NK-92 (cell line): Measurements from ENCODE around the gene MARCHF3.
"Not testable (repeated sequence)": the region's sequence is repeated elsewhere in the genome, so short reads cannot be mapped to it uniquely, and the experiment has no call there.

ENCODE experiments used
- DNase-seq: peaks from one replicate; lab custom pipeline; 2025; ENCODE audit not compliant: unreplicated experiment; lab: John Stamatoyannopoulos, UW

MARCHF3 gene

GRCh38 chr5:126852841-126853271, 177.5 kb downstream of the MARCHF3 start:
- no peak for DNase-seq

DNA sequence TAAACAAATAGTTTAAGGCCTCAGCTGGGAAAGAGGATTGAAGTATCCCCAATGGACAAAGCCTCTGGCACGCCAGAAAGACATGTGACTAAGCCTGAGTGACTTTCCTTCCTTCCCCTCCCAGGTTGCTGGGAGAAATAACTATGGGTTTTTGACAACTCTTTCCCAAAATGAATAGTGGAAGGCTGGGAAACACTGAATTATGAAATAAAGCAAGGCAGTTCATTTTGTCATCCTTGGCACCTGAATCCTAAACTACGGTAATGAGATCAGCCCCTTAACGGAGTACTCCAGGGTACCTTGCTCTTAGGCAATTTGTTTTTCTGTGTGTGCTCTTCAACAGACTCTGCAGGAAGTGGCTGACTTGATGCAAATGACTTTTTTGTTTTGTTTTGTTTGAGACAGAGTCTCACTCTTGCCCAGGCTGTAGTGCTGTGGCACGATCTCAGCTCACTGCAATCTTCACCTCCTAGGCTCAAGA, 178.2 kb downstream of the MARCHF3 start:
- DNase-seq: no peak

DNA sequence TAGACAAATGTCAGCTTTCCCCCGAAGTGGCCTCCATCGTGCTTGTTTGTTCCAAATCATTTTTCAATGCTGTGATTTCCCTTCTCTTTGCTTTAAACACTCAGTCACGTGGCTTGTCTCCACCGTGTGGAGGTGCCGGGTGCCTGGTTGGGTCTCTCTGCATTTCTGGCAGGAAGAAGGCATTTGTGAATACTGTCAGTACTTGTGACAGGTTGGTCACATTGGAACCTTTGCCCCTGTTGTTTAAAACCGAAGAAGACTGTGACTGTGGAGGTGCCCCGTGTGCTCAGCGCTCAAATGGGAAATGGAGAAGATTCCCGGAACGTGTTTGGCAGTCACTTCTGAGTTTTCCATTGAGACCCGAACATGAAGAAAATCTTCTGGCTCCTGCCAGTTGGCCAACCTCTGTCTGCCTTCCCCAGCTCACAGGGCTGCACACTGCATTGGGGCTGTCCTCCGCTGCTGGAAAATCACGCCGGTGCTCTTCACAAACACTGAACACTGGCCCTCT, 178.8 kb downstream of the MARCHF3 start:
- DNase-seq: no peak

GRCh38 chr5:126849101-126849678, 181.2 kb downstream of the MARCHF3 start:
- no peak for DNase-seq

GRCh38 chr5:126848253-126848652, 182.1 kb downstream of the MARCHF3 start:
- no peak for DNase-seq

DNA sequence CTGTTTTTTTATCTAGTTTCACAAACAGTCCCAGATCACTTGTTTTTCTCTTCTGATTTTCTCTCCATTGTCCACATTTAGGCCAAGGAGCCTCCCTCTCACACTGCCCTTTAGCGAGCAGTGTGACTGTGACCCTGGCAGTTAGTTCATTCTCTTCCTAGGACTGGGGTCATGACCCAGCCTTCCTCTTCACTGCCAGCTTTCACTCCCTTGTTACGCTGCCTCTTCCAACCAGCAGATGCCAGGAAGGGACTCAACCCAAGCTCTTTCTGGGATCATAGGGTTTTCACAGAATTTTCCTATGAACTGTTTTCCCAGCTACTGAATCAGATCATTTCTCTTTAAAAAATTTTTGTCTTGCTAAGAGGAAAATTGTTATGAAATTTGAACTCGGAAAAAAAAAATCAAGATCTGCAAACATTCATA, 182.5 kb downstream of the MARCHF3 start:
- DNase-seq: no peak

DNA sequence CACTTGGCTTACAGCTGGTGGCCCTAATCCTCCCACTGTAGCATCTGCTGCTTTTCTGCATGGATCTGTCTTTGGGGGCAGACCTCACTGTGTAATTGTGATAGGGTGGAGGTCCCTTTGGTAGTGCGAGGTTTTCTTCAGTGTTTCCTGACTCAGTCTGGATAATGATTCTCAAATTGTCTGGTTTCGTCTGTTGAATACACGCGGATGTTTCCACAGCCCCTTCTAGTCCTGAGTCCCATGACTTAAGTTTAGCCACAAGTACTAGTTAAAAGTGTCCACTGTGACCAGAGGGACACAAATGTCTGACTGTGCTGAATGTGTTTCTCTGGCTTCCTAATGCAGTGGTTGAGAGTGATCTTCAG, 182.9 kb downstream of the MARCHF3 start:
- DNase-seq: no peak

- DNase-seq: no peak
These were observed 183.5 kb downstream of the MARCHF3 start for GRCh38 chr5:126846744-126847455.

DNA sequence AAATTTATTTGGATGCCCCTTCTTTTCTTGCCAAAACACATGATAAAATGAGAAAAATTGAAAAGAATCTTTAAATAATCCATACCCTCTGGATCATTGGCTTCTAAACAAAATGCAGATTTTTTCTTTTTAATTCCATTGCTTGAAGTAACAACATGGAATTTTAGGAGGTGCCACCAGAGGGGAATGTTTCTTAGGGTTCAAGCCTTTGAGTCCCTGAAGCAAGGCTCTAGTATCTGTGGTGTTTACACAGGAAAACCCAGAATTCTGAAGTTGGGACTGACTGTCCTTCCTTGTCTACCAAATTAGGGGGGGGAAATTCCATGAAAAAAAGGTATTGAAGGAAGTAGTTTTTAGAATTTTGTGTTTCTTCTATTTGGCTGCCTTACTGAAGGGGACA, 184.0 kb downstream of the MARCHF3 start:
- no peak for DNase-seq

DNA sequence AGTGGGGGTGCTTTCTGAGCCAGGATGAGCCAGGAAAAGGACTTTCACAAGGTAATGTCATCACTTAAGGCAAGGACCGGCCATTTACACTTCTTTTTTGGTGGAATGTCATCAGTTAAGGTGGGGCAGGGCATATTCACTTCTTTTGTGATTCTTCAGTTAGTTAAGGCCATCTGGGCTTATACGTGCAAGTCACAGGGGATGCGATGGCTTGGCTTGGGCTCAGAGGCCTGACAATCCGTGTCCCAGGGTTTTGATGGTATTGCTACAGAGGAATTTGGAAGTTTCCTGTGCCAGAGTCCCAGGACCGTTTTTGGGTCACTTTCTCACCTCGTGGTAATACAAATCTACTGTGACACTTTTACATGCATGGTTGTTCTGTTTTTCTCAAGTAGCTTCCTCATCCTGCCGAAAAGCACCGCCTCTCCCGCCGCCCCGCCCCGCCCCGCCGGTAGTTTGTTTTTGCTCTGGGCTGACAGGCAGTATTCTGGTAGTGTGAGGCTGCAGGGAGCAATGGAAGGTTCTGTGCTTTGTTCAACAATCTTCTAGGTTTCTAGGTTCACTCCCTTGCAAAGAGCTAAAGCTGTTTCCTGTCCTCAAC, 184.8 kb downstream of the MARCHF3 start:
- DNase-seq: not testable (repeated sequence)

GRCh38 chr5:126843375-126843774, 187.0 kb downstream of the MARCHF3 start:
- DNase-seq: not testable (repeated sequence)

GRCh38 chr5:126839407-126839806, 191.0 kb downstream of the MARCHF3 start:
- not testable (repeated sequence) for DNase-seq

DNA sequence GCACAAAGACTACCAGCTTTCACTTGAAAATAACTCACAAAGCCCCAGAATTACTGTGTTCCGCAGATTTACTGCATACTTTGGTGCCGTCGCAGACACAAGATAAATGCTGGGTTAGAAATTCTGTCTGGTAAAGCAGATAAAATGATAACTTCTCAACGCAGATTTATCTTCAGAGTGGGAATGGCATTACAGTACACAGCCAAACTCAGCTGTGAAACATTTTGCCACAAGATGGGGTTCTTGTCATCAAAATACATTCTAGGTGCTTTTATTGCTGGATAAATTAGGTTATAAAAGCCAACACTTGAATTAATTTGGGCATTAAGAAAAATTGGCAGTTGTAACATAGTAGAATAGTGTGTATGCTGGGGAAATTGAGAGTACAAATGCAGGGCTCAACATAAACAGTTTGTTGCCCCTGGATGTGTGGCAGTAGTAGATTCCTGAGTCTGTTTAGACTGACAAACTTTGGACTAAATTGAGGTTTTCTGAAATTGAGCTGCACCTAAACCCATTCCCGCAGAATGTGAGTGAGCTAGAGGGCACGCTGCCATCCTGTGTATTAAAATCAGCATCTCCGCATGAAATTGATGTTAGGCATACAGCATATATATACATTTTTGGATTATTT, 192.3 kb downstream of the MARCHF3 start:
- DNase-seq: no peak

DNA sequence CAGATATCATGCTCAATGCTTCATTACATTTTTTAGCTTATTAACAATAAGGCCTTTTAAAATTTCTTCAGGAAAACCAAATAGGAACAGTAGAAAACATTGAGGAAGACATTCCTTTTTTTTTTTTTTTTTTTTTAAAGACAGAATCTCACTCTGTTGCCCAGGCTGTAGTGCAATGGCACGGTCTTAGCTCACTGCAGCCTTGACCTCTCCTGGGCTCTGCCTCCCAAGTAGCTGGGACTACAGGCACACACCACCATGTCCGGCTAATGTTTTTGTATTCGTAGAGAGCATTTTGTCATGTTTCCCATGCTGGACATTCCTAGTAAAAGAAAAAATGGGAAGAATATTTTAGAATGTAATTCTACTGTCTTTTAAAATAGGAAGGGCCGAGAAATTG, 193.1 kb downstream of the MARCHF3 start:
- DNase-seq: no peak

DNA sequence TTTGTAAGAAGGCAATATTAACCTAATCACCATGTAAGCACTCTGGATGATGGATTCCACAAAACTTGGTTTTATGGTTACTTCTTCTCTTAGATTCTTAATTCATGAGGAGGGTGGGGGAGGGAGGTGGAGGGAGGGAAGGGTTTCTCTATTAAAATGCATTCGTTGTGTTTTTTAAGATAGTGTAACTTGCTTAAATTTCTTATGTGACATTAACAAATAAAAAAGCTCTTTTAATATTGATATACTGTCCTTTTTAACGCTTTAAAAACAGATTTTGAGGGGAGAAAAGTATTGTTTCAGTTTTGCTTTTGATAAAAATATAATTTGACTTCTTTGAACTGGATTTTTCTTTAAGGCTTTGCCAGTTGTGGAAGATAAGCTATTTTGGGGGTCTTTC, 193.6 kb downstream of the MARCHF3 start:
- no peak for DNase-seq

DNA sequence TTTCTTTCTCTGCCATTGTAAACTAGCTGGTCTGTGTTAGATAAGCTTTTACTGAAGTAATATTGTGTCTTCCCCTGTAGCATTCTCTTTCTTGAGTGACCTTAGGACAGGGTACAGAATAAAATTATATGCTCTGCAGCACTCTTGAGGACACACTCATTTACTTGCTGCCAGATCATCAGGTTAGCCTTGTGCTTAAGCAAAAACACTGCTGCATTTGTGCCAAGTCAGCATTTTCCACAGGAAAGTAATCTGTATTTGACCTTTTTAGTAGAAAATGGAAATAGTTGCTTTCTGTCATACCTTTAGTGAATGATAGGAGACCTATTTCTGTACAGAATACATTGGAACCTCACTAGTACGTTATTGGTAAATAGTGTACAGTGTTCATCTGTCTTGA, 199.2 kb downstream of the MARCHF3 start:
- DNase-seq: no peak

DNA sequence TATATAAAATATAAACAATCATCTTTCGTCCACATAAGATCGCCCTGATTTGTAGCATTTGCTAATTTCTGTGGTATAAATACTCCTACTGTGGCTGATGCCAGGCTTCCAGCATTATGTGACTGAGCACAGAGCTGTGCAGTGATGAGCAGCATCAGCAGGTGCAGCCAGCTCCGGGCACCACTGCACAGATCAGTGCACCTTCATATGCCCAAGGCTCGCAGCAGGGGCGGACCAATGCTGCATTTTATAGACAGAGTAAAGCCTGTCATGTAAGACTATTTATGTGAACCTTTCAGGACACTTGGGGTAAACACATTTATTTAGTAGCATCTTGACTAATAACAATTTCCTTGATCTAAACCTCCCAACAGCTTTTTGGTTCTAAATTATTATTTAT, 200.3 kb downstream of the MARCHF3 start:
- no peak for DNase-seq

- no peak for DNase-seq
These were observed 201.3 kb downstream of the MARCHF3 start for GRCh38 chr5:126829098-126829497.

DNA sequence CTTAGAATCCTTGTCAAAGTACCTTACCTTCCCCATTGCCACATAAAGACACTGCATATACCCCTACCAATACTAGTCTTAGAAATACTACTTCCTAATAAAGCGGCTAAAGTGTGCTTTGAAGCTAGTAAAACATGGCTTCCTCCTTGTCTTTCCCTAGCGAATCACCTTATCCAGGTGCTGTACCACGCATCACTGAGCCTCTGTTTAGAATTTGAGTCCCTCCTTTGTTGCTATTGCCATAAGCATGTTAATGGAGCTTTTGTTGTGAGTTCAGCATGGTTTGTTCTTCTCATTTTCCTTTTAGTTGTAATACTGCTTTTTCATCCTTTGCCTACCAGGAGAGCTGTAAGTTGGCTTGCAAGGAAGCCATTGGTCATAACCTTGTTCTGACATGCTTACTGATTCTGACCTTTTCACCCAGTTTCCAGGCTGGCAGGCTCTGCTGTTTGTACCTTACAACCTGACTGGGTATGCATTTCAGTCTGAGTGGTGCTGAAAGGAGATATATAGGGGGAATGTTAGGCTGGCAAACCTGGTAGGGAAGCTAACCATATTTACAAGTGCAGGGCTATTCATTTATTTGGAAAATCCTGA, 203.6 kb downstream of the MARCHF3 start:
- no peak for DNase-seq

GRCh38 chr5:126819253-126819652, 211.1 kb downstream of the MARCHF3 start:
- DNase-seq: no peak

DNA sequence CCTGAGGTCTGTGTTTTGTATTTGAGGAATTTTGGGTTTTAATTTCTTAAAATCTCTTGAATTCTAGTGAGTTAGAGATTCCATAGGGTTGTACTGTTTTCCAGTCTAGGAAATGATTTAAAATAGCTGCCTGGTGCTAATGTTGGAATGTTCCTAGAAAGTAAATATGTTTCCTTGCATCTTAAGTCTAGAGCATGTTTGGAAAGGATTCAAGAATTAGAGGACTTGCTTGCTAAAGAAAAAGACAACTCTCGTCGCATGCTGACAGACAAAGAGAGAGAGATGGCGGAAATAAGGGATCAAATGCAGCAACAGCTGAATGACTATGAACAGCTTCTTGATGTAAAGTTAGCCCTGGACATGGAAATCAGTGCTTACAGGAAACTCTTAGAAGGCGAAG, 211.6 kb downstream of the MARCHF3 start:
- no peak for DNase-seq
